ENCODE results near the gene PPP3CA. TPM values are rescaled to one million over a fixed set of nuclear protein-coding genes. Genes with fewer than 3 reads are reported as not detected.
A peak's percentile ranks its signal among the peaks of the same experiment; 100 is the strongest.

The PPP3CA gene
- total and polyA plus RNA-seq, 11 donors = 5.9 to 32.5 (median 19.3) TPM

GRCh38 chr4:101347557-101348366 is 436 bp upstream of the PPP3CA start:
- Histone ChIP-seq H3K4me3 (peak overlapping the region; percentile 56 to 97 (median 87)), H3K4me1 (peaks cover 0 to 36% (median 17%) of the 10 kb centered on the region in 12 donors), H3K27ac (peak overlapping the region; percentile 88 to 99 (median 94)), H3K36me3 (no peaks in the 10 kb centered on the region), H3K27me3 (no peaks in the 10 kb centered on the region), H3K9me3 (no peaks in the 10 kb centered on the region)
- DNase-seq = peak; percentile 99 to 100 (median 100)
- peak; percentile 95 to 99 (median 97) for ATAC-seq
- peak in 1 of 2 donors; percentile 59 for TF ChIP-seq POLR2A (IDR thresholded peaks at IDR 0.05)
- peak in 2 of 12 donors; percentile 7 to 20 for TF ChIP-seq CTCF (IDR thresholded peaks at IDR 0.05)
- 0 to 1% (median 1%) methylated on average over 49 to 71 of the region's 71 CpGs for WGBS, 4 donors
- intact Hi-C loops (cut with DNase I) = loop anchor here (1.0 to 10.0 kb wide), 13 partner anchors 53 to 925 kb away; no protein-coding TSS in a partner anchor

DNA sequence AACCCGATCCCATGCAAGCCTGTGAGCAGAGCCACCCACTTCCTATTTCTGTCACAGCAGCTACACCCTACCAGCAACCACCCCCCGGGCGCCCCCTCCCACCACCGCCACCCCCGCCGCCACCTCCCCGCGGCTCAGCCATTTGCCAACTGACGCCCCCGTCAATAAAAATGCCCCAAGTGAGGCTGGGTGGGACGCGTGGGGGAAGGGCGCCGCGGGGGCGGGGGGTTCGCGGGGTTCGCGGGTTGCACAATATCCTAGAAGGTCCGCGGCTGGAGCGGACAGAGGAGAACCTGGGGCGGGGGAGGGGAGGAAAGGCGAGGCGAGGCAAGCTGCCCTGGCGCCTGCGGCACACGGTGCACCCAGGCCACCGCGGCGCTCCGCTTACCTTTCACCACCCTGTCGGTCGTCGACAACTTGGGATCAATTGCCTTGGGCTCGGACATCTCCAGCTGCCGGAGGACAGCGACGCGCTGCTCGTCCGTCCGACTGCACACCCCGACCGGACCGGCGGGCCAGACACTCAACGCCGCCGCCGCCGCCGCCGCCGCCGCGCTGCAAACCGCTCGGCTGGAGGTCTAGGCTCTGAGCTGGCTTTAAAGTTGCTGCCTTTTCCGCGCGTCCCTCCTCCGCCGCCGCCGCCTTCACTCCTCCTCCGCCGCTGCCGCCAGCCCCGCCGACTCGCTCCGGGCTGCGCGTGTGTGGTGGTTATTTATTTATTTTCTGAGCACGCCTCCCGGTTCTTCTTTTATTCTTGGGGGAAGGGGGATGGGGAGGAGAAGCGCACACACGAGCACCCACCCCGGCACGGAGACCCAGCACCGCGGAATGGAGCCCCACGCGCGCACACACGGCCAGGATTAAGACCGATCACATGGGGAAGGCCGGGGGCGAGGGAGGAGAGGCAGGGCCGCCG is 717 bp downstream of the PPP3CA start:
- peak in 2 of 12 donors; percentile 7 to 9 for TF ChIP-seq CTCF (IDR thresholded peaks at IDR 0.05)
- no peak for TF ChIP-seq POLR2A (IDR thresholded peaks at IDR 0.05)
- DNase-seq = peak; percentile 59 to 83 (median 66)
- H3K4me3 ChIP-seq = peak overlapping the region; percentile 56 to 97 (median 87)
- H3K36me3 ChIP-seq = no peaks in the 10 kb centered on the region
- ATAC-seq = peak in 2 of 4 donors; percentile 23 to 41
- H3K27ac ChIP-seq = peak overlapping the region; percentile 84 to 99 (median 93)
- peaks cover 0 to 36% (median 18%) of the 10 kb centered on the region in 12 donors for H3K4me1 ChIP-seq
- no peaks in the 10 kb centered on the region for H3K27me3 ChIP-seq
- intact Hi-C loops (cut with DNase I) = loop anchor here (1.0 to 10.0 kb wide), 13 partner anchors 52 to 924 kb away; no protein-coding TSS in a partner anchor
- 0 to 1% (median 1%) methylated on average over 59 to 93 of the region's 93 CpGs for WGBS, 4 donors
- no peaks in the 10 kb centered on the region for H3K9me3 ChIP-seq

- TF ChIP-seq POLR2A (IDR thresholded peaks at IDR 0.05) (no peak), CTCF (IDR thresholded peaks at IDR 0.05) (no peak)
- DNase-seq = peak; percentile 60 to 82 (median 73)
These were observed 1.6 kb downstream of the PPP3CA start for GRCh38 chr4:101345596-101346350.

More at GRCh38 chr4:101345596-101346350, 1.6 kb downstream of the PPP3CA start:
- intact Hi-C loops (cut with DNase I) = loop anchor here (2.0 to 10.0 kb wide), 12 partner anchors 51 to 923 kb away; no protein-coding TSS in a partner anchor
- Histone ChIP-seq H3K9me3 (no peaks in the 10 kb centered on the region), H3K27ac (peak overlapping the region; percentile 84 to 99 (median 93)), H3K4me1 (peaks cover 0 to 42% (median 18%) of the 10 kb centered on the region in 12 donors), H3K4me3 (peak overlapping the region; percentile 56 to 97 (median 87)), H3K36me3 (no peaks in the 10 kb centered on the region), H3K27me3 (no peaks in the 10 kb centered on the region)
- peak in 1 of 4 donors; percentile 4 for ATAC-seq
- 2% methylated on average over 14 to 45 of the region's 45 CpGs for WGBS, 4 donors
